Karpas-422 (cell line): ENCODE results near the gene SLC35G6. TPM values are rescaled to one million over a fixed set of nuclear protein-coding genes. Genes with fewer than 3 reads are reported as not detected.

Source experiments
- total RNA-seq: library from RNA; depleted of rRNA; stranded (reverse); fragments of >200 nt; shearing (Covaris generic); gene quantifications from 2 replicates; pipeline ENCODE4 v1.2.3, GENCODE V29; 2014; ENCODE audit warnings: low replicate concordance; rRNA removed

SLC35G6 gene
- total RNA-seq, 1 experiment from 2014 or later = not detected

Other genes starting within 250 kb of the SLC35G6 start
- 75.2 and 117 TPM in 2 replicates for gene DVL2, start 246.9 kb upstream of the SLC35G6 start, total RNA-seq
- gene PHF23, start 242.0 kb upstream of the SLC35G6 start, total RNA-seq = 36.7 and 69.3 TPM in 2 replicates
- 218 and 301 TPM in 2 replicates for gene GABARAP, start 239.0 kb upstream of the SLC35G6 start, total RNA-seq
- gene CTDNEP1, start 229.7 kb upstream of the SLC35G6 start, total RNA-seq = 52.6 and 87.8 TPM in 2 replicates
- gene ELP5, start 229.2 kb upstream of the SLC35G6 start, total RNA-seq = 38.8 and 53.4 TPM in 2 replicates
- gene CLDN7, start 219.0 kb upstream of the SLC35G6 start, total RNA-seq = not detected in 2 replicates
- 0.14 TPM in 1 of 2 replicates, not detected in the other for gene SLC2A4, start 199.7 kb upstream of the SLC35G6 start, total RNA-seq
- gene YBX2, start 186.8 kb upstream of the SLC35G6 start, total RNA-seq = not detected in 2 replicates
- 231 and 326 TPM in 2 replicates for gene EIF5A, start 173.8 kb upstream of the SLC35G6 start, total RNA-seq
- 36.9 and 63.1 TPM in 2 replicates for gene GPS2, start 166.1 kb upstream of the SLC35G6 start, total RNA-seq
- 11.1 and 21.2 TPM in 2 replicates for gene NEURL4, start 152.1 kb upstream of the SLC35G6 start, total RNA-seq
- gene ACAP1, start 144.9 kb upstream of the SLC35G6 start, total RNA-seq = 51.0 and 85.0 TPM in 2 replicates
- gene KCTD11, start 129.3 kb upstream of the SLC35G6 start, total RNA-seq = 5.1 and 6.8 TPM in 2 replicates
- not detected in 2 replicates for gene TMEM95, start 126.3 kb upstream of the SLC35G6 start, total RNA-seq
- 0.75 and 3.8 TPM in 2 replicates for gene TNK1, start 100.4 kb upstream of the SLC35G6 start, total RNA-seq
- 39.8 and 40.4 TPM in 2 replicates for gene PLSCR3, start 86.9 kb upstream of the SLC35G6 start, total RNA-seq
- 262 and 330 TPM in 2 replicates for gene TMEM256, start 77.3 kb upstream of the SLC35G6 start, total RNA-seq
- gene NLGN2, start 73.6 kb upstream of the SLC35G6 start, total RNA-seq = not detected in 2 replicates
- not detected in 2 replicates for gene SPEM1, start 61.1 kb upstream of the SLC35G6 start, total RNA-seq
- gene SPEM2, start 55.8 kb upstream of the SLC35G6 start, total RNA-seq = not detected in 2 replicates
- gene SPEM3, start 52.6 kb upstream of the SLC35G6 start, total RNA-seq = not detected in 2 replicates
- 3.0 and 9.9 TPM in 2 replicates for gene TMEM102, start 46.0 kb upstream of the SLC35G6 start, total RNA-seq
- gene FGF11, start 41.9 kb upstream of the SLC35G6 start, total RNA-seq = 0.32 and 0.67 TPM in 2 replicates
- 3.6 and 6.6 TPM in 2 replicates for gene CHRNB1, start 36.4 kb upstream of the SLC35G6 start, total RNA-seq
- gene ZBTB4, start 1.8 kb upstream of the SLC35G6 start, total RNA-seq = 5.5 and 7.2 TPM in 2 replicates
- gene POLR2A, start 2.9 kb downstream of the SLC35G6 start, total RNA-seq = 78.8 and 169 TPM in 2 replicates
- gene TNFSF12, start 67.6 kb downstream of the SLC35G6 start, total RNA-seq = not detected in 2 replicates
- gene TNFSF13, start 77.3 kb downstream of the SLC35G6 start, total RNA-seq = 0.90 and 4.0 TPM in 2 replicates
- 62.8 and 96.1 TPM in 2 replicates for gene SENP3, start 80.5 kb downstream of the SLC35G6 start, total RNA-seq
- gene CD68, start 98.2 kb downstream of the SLC35G6 start, total RNA-seq = 3.8 and 6.0 TPM in 2 replicates
- gene MPDU1, start 102.4 kb downstream of the SLC35G6 start, total RNA-seq = 25.4 and 27.0 TPM in 2 replicates
- 1.2 and 1.6 TPM in 2 replicates for gene SOX15, start 108.6 kb downstream of the SLC35G6 start, total RNA-seq
- gene FXR2, start 133.5 kb downstream of the SLC35G6 start, total RNA-seq = 40.5 and 42.3 TPM in 2 replicates
- gene SAT2, start 146.4 kb downstream of the SLC35G6 start, total RNA-seq = 36.0 and 55.0 TPM in 2 replicates
- gene SHBG, start 148.7 kb downstream of the SLC35G6 start, total RNA-seq = 0.58 and 1.2 TPM in 2 replicates
- gene ATP1B2, start 169.5 kb downstream of the SLC35G6 start, total RNA-seq = not detected in 2 replicates
- 11.0 and 14.0 TPM in 2 replicates for gene TP53, start 206.0 kb downstream of the SLC35G6 start, total RNA-seq
- gene WRAP53, start 207.0 kb downstream of the SLC35G6 start, total RNA-seq = 10.4 and 19.0 TPM in 2 replicates
- not detected in 2 replicates for gene EFNB3, start 223.8 kb downstream of the SLC35G6 start, total RNA-seq
- not detected in 2 replicates for gene DNAH2, start 236.3 kb downstream of the SLC35G6 start, total RNA-seq